Neutrophil (primary cell): ENCODE measurements around the gene SCN4B.

Source experiments
- H3K27ac ChIP-seq: fragments of 200-600 bp; sonication (generic); 2 replicates; pipeline ENCODE4 v1.5.1; 2016; ENCODE audit warnings: mild to moderate bottlenecking, moderate library complexity
- H3K27me3 ChIP-seq: fragments of 200-600 bp; sonication (generic); 2 replicates; pipeline ENCODE4 v1.6.0; 2016; ENCODE audit warnings: mild to moderate bottlenecking
- H3K36me3 ChIP-seq: fragments of 200-600 bp; sonication (generic); 2 replicates; pipeline ENCODE4 v1.5.1; 2017
- H3K4me1 ChIP-seq, 2 experiments: fragments of 200-600 bp in 1 of 2; sonication (generic) in 1 of 2; 1 replicate in 1 of 2; 2 replicates in 1 of 2; pipeline versions ENCODE4 v1.5.1 to v1.6.1; 2013 to 2016; ENCODE audit warnings: low read depth in 1 of 2, low read length in 1 of 2, mild to moderate bottlenecking in 1 of 2, moderate library complexity in 1 of 2; ENCODE audit not compliant: control insufficient read depth in 1 of 2, insufficient read depth in 1 of 2
- H3K4me3 ChIP-seq, 2 experiments: fragments of 200-600 bp in 1 of 2; sonication (generic) in 1 of 2; 1 replicate in 1 of 2; 2 replicates in 1 of 2; pipeline ENCODE4 v1.5.1; 2013 to 2016; ENCODE audit warnings: low read depth in 1 of 2, low read length in 1 of 2, mild to moderate bottlenecking in 1 of 2, moderate library complexity in 1 of 2
- H3K9me3 ChIP-seq: fragments of 200-600 bp; sonication (generic); 2 replicates; pipeline ENCODE4 v1.5.1; 2016
- CTCF ChIP-seq: fragments of 200-600 bp; sonication (generic); IDR thresholded peaks from 2 replicates; pipeline ENCODE4 v1.5.1; 2016; ENCODE audit warnings: antibody characterized with exemption

SCN4B gene

DNA sequence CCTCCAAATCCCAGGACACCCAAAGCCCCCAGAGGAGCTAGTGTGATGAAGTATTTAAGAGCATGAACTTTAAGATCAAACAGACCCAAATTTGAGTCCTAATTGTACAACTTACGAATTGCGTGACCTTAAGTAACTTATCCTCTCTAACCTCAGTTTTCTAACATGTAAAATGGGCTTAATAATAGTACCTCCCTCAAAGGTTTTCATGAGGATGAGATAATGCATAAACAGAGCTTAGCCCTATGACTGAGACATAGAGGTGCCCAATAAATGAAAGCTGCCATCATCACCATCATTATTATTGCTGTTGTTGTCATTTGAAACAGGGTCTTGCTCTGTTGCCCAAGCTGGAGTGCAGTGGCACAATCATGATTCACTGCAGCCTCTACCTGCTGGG, 14.6 kb upstream of the SCN4B start:
- Histone ChIP-seq H3K4me3 (no peak overlapping the region), H3K27me3 (peaks cover 28% of the 10 kb centered on the region), H3K36me3 (no peaks in the 10 kb centered on the region), H3K9me3 (no peaks in the 10 kb centered on the region), H3K27ac (no peak overlapping the region), H3K4me1 (peaks cover 14 to 21% of the 10 kb centered on the region in 2 experiments)
- no peak for TF ChIP-seq CTCF

- no peak overlapping the region for H3K4me3 ChIP-seq
- H3K27me3 ChIP-seq, result peaks cover 28% of the 10 kb centered on the region
- peaks cover 11 to 17% of the 10 kb centered on the region in 2 experiments for H3K4me1 ChIP-seq
- no peaks in the 10 kb centered on the region for H3K36me3 ChIP-seq
- H3K9me3 ChIP-seq, result no peaks in the 10 kb centered on the region
- no peak overlapping the region for H3K27ac ChIP-seq
- TF ChIP-seq CTCF, result no peak
Measured at GRCh38 chr11:118166641-118167040, 14.0 kb upstream of the SCN4B start.

- Histone ChIP-seq H3K4me3 (no peak overlapping the region), H3K4me1 (peaks cover 11 to 12% of the 10 kb centered on the region in 2 experiments), H3K36me3 (no peaks in the 10 kb centered on the region), H3K27me3 (peaks cover 20% of the 10 kb centered on the region), H3K27ac (no peak overlapping the region), H3K9me3 (no peaks in the 10 kb centered on the region)
- TF ChIP-seq CTCF, result no peak
Measured at GRCh38 chr11:118164885-118165284, 12.3 kb upstream of the SCN4B start.

GRCh38 chr11:118163494-118163893, 10.9 kb upstream of the SCN4B start:
- TF ChIP-seq CTCF, result no peak
- Histone ChIP-seq H3K27ac (no peak overlapping the region), H3K9me3 (no peaks in the 10 kb centered on the region), H3K4me3 (no peak overlapping the region), H3K36me3 (no peaks in the 10 kb centered on the region), H3K27me3 (peaks cover 24% of the 10 kb centered on the region), H3K4me1 (peaks cover 11 to 12% of the 10 kb centered on the region in 2 experiments)

GRCh38 chr11:118162846-118163245, 10.2 kb upstream of the SCN4B start:
- H3K4me1 ChIP-seq, result peaks cover 11 to 12% of the 10 kb centered on the region in 2 experiments
- H3K27ac ChIP-seq, result no peak overlapping the region
- H3K4me3 ChIP-seq, result no peak overlapping the region
- no peaks in the 10 kb centered on the region for H3K9me3 ChIP-seq
- H3K36me3 ChIP-seq, result no peaks in the 10 kb centered on the region
- no peak for TF ChIP-seq CTCF
- peaks cover 25% of the 10 kb centered on the region for H3K27me3 ChIP-seq

GRCh38 chr11:118161786-118162185, 9.2 kb upstream of the SCN4B start:
- Histone ChIP-seq H3K4me1 (peaks cover 11 to 12% of the 10 kb centered on the region in 2 experiments), H3K4me3 (no peak overlapping the region), H3K36me3 (no peaks in the 10 kb centered on the region), H3K9me3 (no peaks in the 10 kb centered on the region), H3K27ac (no peak overlapping the region), H3K27me3 (peaks cover 27% of the 10 kb centered on the region)
- no peak for TF ChIP-seq CTCF
